ENCODE results near the gene OR7A10. TPM values are rescaled to one million over a fixed set of nuclear protein-coding genes. Genes with fewer than 3 reads are reported as not detected.

Gene OR7A10
- total and polyA plus RNA-seq, 8 donors: not detected

- WGBS, 2 donors: 52 to 62% methylated on average over 8 of the region's 8 CpGs
- peaks cover 0 to 4% (median 0%) of the 10 kb centered on the region in 4 donors for H3K27me3 ChIP-seq
- ATAC-seq (no peak), DNase-seq (no peak), FAIRE-seq (no peak)
- no peaks in the 10 kb centered on the region for H3K4me1 ChIP-seq
- no peaks in the 10 kb centered on the region for H3K36me3 ChIP-seq
- intact Hi-C loops (cut with DNase I): no loop called here
- TF ChIP-seq, protein P1, sequence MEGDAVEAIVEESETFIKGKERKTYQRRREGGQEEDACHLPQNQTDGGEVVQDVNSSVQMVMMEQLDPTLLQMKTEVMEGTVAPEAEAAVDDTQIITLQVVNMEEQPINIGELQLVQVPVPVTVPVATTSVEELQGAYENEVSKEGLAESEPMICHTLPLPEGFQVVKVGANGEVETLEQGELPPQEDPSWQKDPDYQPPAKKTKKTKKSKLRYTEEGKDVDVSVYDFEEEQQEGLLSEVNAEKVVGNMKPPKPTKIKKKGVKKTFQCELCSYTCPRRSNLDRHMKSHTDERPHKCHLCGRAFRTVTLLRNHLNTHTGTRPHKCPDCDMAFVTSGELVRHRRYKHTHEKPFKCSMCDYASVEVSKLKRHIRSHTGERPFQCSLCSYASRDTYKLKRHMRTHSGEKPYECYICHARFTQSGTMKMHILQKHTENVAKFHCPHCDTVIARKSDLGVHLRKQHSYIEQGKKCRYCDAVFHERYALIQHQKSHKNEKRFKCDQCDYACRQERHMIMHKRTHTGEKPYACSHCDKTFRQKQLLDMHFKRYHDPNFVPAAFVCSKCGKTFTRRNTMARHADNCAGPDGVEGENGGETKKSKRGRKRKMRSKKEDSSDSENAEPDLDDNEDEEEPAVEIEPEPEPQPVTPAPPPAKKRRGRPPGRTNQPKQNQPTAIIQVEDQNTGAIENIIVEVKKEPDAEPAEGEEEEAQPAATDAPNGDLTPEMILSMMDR (IDR thresholded peaks at IDR 0.05): no peak
- no peaks in the 10 kb centered on the region for H3K9me3 ChIP-seq
- H3K4me3 ChIP-seq: no peak overlapping the region
- H3K27ac ChIP-seq: no peak overlapping the region
Measured at GRCh38 chr19:14818588-14818987, 30.1 kb downstream of the OR7A10 start.

DNA sequence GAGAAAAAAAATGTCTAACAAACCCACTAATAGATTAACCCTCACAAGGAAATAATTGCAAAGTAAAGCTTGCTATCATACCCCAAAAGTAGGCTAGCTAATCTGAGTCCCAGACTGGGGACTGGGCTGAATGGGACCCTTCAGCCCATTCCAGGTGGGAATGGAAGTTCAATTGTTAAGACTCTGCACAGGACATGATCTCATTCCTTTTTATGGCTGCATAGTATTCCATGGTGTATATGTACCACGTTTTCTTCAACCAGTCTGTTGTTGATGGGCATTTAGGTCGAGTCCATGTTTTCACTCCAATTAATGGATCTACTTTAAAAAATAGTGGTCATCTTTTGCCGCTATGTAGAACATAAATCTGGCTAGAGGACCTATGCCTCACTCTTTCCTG is 31.7 kb downstream of the OR7A10 start:
- no peak overlapping the region for H3K4me3 ChIP-seq
- no peak overlapping the region for H3K27ac ChIP-seq
- no peaks in the 10 kb centered on the region for H3K4me1 ChIP-seq
- H3K27me3 ChIP-seq: peaks cover 0 to 4% (median 0%) of the 10 kb centered on the region in 4 donors
- intact Hi-C loops (cut with DNase I): no loop called here
- H3K9me3 ChIP-seq: no peaks in the 10 kb centered on the region
- WGBS, 2 donors: 50 to 60% methylated on average over 3 of the region's 3 CpGs
- H3K36me3 ChIP-seq: no peaks in the 10 kb centered on the region
- TF ChIP-seq, protein P1 (IDR thresholded peaks at IDR 0.05): no peak
- ATAC-seq: no peak
- no peak for FAIRE-seq
- DNase-seq: no peak

DNA sequence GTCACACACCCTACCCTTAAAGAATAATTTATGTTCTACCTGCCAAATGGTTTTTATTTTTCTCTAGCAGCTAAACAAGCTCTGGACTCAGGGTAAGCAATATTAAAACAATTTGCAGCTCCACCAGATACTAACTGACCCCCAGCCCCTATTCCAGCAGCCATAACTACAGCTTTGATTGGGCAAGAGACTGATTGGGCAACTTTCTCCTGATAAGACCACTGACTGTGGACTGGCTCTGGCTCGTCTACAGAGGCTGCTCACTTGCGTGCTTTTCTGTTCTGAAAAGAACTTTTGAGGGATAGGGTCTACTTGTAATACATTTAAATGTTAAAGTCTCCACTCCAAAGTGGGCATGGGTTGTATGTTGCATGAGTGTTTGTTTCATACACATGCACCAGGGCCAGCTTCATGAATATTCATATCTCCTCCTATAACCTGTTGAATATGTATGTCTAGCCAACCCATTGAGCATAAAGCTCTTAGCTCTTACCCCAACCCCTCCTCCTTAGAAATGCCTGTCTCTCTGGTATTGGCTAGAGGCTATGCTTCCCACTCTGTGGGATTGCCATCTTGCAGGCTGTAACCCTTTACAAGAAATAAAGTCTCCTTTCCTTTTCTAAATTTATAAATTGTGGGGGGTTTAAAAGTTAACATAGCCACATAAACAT is 33.6 kb downstream of the OR7A10 start:
- no peak for FAIRE-seq
- Histone ChIP-seq H3K27me3 (peaks cover 0 to 4% (median 0%) of the 10 kb centered on the region in 4 donors), H3K27ac (no peak overlapping the region), H3K4me3 (no peak overlapping the region), H3K9me3 (no peaks in the 10 kb centered on the region), H3K4me1 (no peaks in the 10 kb centered on the region), H3K36me3 (no peaks in the 10 kb centered on the region)
- WGBS, 2 donors: 47 to 50% methylated on average over 2 of the region's 2 CpGs
- TF ChIP-seq, protein P1 (IDR thresholded peaks at IDR 0.05): no peak
- intact Hi-C loops (cut with DNase I): no loop called here
- ATAC-seq: no peak
- no peak for DNase-seq

DNA sequence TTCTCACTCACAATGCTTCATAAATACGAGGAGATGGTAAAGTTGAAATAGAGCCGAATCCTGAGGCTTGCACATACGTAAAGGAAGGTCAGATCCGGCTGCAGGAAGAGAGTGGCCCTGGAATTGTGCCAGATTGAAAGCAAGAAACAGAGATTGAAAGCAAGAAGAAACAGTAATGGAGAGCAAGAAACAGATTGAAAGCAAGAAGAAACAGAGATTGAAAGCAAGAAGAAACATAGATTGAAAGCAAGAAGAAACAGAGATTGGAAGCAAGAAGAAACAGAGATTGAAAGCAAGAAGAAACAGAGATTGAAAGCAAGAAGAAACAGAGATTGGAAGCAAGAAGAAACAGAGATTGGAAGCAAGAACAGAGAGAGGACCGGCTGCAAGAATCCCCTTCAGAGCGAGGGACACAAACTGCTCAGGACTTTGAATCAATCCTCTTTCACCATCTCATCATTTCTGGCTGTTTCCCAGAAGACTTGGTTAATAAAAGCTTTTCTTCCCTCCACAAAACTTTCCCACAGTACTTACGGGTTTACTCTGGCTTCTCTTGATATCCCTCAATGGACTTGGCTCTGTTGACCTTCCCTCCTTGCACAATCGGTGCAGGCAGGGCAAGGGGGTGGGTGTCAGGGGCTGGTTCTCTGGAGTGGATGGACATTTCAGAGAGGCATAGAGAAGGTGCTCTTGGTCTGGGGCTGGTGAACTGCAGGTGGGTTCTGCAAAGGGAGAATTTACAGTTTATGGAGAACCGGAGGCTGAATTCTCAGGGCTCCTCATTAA is 39.3 kb downstream of the OR7A10 start:
- no peaks in the 10 kb centered on the region for H3K9me3 ChIP-seq
- intact Hi-C loops (cut with DNase I): no loop called here
- H3K27ac ChIP-seq: no peak overlapping the region
- no peak for DNase-seq
- TF ChIP-seq, protein P1 (IDR thresholded peaks at IDR 0.05): no peak
- no peaks in the 10 kb centered on the region for H3K36me3 ChIP-seq
- H3K4me1 ChIP-seq: no peaks in the 10 kb centered on the region
- WGBS, 2 donors: 41 to 51% methylated on average over 9 of the region's 9 CpGs
- FAIRE-seq: no peak
- no peak for ATAC-seq
- H3K27me3 ChIP-seq: no peaks in the 10 kb centered on the region
- H3K4me3 ChIP-seq: no peak overlapping the region

GRCh38 chr19:14804765-14805164 is 44.0 kb downstream of the OR7A10 start:
- TF ChIP-seq, protein P1 (IDR thresholded peaks at IDR 0.05): no peak
- 62 to 63% methylated on average over 3 of the region's 3 CpGs for WGBS, 2 donors
- H3K4me3 ChIP-seq: no peak overlapping the region
- H3K9me3 ChIP-seq: no peaks in the 10 kb centered on the region
- FAIRE-seq (no peak), ATAC-seq (no peak), DNase-seq (no peak)
- H3K4me1 ChIP-seq: no peaks in the 10 kb centered on the region
- intact Hi-C loops (cut with DNase I): no loop called here
- H3K36me3 ChIP-seq: no peaks in the 10 kb centered on the region
- H3K27ac ChIP-seq: no peak overlapping the region
- H3K27me3 ChIP-seq: no peaks in the 10 kb centered on the region
